HG02981 (cell line): ENCODE data around the gene RUNX2.

ENCODE experiments used
- ATAC-seq: cut with Tn5 transposase; IDR thresholded peaks from one replicate; pipeline ENCODE4 v1.9.1; 2021; ENCODE audit warnings: mild to moderate bottlenecking, moderate library complexity; ENCODE audit not compliant: unreplicated experiment

The RUNX2 gene

GRCh38 chr6:45431317-45432065 lies 103.4 kb downstream of the RUNX2 start:
- no peak for ATAC-seq

DNA sequence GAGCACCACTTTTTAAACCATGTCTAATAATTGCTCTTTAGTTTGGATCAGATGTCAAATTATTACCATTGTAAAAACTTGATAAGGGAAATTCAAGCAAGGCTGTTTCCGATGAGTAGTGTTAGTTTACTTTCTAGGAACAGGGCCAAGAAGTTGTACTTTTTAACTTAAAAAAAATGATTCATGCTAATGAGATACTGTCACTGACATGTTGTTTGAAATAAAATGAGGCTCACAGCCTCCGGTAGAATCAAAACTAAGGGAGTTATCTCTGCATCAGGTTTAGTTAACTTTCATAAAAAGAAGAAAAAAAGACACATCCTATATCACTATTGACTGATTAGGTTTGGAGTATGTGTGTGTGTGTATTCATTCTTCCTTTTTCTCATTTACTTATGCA lies 104.8 kb downstream of the RUNX2 start:
- ATAC-seq = no peak

- ATAC-seq = no peak
Observed at GRCh38 chr6:45433533-45434380, 105.6 kb downstream of the RUNX2 start.

DNA sequence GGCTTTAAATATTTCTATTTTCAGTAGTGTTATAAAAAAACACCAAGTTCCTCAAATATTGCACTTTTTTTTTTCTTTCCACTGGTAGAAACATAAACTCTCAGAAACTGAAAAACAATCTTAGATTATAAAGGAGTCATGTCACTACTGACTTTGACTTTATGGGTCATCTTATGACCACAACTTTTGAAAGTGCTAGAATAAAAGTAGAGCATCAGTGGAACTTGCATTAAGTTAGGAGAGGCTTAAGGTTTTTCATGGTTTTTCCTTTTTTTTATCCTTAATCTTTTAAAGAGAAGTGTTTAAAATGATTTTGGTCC lies 106.2 kb downstream of the RUNX2 start:
- no peak for ATAC-seq

DNA sequence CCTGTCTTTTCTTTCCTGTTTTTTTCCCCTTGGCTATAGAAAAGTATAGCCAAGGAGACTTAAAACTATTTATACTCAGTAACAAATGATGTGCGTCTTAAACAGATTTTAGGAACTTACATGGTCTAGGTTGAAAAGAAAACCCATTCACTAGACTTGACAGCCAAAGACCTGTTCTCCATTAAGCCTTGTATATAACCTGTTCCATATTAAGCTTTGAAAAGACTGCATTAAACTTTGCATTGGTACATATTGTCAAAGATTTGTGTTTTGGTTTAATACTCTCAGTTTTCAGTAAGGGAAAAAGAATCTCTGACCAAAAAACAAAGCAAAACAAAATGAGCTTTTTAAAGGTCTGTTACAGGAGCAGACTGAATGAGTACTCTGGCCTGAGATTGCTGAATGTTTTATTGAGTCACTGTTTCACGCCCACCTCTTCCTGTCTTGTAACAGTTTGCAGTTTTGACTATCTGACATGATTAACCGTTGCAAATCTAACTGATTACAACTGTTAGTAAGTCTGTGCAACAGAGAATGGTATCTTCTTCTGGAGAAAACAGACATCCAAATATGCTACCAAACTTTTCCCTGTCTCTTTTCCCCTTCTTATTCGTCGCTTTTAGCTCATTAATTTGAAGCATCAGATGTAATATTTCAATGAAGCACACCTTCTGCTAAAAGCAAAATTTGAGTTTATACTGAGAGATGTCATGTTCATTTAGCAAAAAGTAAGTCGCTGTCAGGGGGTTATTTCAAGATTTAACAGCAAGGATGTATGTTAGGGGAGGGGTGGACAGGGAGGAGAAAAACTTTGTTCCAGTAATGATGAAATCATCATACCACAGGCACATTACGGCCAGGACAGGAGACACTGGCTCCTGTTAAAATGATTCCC lies 108.7 kb downstream of the RUNX2 start:
- ATAC-seq = no peak

DNA sequence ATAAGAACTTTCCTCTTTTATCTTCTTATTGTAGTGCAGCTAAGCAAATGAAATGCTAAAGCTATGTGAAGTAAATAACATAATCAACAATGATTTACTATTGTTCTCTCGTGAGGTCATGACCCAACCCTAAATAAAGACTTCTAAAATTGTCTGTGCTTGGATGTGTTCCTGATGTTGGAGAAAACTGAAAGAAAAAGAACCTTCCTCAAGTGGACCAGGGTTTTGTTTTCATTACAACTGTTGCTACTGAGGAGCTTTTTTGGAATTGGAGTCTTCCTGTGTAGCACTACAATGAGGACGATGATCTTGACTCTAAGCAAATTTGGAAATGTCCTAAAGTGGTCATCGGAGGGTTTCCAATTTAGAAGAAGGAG lies 109.3 kb downstream of the RUNX2 start:
- no peak for ATAC-seq

GRCh38 chr6:45438151-45438550 lies 110.0 kb downstream of the RUNX2 start:
- no peak for ATAC-seq

GRCh38 chr6:45438849-45439406 lies 110.8 kb downstream of the RUNX2 start:
- no peak for ATAC-seq

GRCh38 chr6:45439459-45439858 lies 111.3 kb downstream of the RUNX2 start:
- ATAC-seq = no peak

- no peak for ATAC-seq
Observed at GRCh38 chr6:45439861-45440388, 111.8 kb downstream of the RUNX2 start.

DNA sequence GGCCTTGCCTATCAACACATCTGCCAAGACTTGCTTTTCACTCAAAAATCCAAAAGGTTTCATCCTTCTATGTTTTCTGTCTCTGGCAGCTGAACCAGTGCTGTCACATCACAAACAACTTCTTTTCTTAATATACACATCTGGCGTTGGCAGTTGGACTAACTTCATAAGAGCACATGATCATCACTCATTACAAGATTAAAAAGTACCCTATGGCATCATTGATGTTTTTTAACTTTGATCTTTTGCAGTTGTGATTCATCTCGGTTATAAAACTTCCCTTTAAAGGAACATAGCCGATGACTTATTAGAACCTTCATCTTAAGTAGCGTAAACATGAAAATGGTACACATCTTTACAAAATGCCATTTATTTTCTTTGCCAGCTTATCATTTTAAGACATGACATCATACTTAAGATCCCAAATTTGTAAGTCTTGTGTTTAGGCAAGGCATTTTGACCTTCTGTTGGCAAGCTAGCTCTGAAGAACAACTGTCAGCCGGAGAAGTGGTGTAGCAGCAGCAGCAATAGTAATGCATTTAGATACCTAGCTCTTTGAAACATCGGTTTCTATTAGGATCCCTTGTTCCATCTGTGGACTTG lies 113.8 kb downstream of the RUNX2 start:
- ATAC-seq = no peak

GRCh38 chr6:45442716-45443115 lies 114.6 kb downstream of the RUNX2 start:
- no peak for ATAC-seq

DNA sequence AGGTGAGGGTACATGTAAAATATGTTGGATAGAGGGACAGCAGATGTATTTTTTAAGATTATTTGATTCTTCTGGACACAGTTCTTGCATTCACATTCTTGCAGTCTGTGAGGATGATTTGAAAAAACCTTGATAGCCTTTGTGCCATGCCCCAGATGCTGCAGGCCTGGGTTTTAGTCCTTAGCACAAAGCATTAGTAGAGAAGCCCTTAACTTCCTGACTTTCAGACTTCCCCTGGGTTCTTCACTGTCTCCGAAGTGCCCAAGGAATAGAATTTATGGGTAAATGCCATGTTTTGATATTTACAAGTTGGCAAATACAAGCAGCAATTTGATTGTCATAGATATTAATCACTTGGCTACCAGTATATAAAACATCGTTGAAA lies 117.2 kb downstream of the RUNX2 start:
- no peak for ATAC-seq

GRCh38 chr6:45445749-45446549 lies 117.8 kb downstream of the RUNX2 start:
- ATAC-seq = no peak

GRCh38 chr6:45447005-45447404 lies 118.9 kb downstream of the RUNX2 start:
- ATAC-seq = no peak

DNA sequence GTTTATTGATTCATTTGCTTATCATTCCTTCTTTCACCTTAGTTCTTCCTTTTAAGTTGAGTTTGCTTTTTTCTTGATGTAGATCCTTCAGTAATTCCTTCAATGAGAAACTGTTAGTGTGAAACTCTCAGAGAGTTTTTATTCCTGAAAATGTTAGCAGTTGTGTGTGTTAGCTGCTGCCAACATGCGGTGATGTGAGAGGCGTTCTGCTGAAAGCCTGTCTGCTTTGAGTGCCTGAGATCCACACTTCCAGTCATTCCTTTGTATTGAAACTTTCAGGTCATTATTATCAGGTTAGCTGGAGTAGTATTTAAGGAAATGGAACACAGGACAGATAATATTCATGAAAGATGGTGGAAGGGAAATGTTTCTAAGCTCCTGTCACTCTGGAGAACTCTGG lies 119.6 kb downstream of the RUNX2 start:
- no peak for ATAC-seq

- ATAC-seq = no peak
Observed at GRCh38 chr6:45448417-45449389, 120.6 kb downstream of the RUNX2 start.

DNA sequence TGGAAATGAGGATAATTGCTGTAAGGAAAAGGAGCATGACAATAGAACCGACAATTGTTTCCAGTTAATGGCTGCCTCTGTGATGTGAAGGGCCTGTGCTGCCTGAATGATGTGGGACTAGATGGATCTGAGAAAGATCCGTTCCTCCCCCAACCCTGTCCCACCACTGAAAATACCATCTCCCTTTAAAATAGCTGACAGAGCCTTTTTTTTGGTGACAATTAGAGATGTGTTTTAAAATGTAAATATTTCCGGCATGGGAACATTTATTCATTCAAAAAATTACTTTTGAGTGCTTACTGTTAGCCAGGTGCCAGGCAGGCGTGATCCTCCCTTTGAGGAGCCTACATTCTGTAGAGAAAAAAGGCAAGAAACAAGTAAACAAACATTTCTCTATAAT lies 122.0 kb downstream of the RUNX2 start:
- no peak for ATAC-seq

DNA sequence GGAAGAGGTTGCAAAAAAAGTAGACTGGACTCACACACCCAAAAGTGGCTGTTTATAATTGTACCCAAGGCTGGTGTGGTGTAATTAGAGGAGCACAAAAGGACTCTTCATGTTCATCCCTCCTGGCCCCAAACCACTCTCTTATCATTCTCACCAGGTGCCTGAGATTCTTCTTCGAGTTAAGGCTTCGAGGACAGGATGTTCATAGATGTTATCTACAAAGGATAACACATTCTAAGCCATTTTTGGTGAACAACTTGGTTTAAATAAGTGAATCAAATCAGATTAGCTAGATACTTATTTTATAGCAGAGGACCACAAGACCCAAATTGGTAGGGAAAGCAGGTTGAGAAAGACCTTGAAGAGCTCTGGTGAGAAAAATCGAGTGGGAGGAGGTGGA lies 122.7 kb downstream of the RUNX2 start:
- ATAC-seq = no peak
